GM12891 (cell line): ENCODE measurements around the gene NLGN4Y.

Experiments
- PAX5 ChIP-seq: IDR thresholded peaks from 2 replicates; pipeline ENCODE4 v1.6.1; 2011; ENCODE audit warnings: low read length, moderate library complexity, mild to moderate bottlenecking; ENCODE audit not compliant: insufficient read depth, severe bottlenecking
- POLR2A ChIP-seq: IDR thresholded peaks from 2 replicates; pipeline ENCODE4 v1.6.1; 2011; ENCODE audit warnings: low read depth, low read length, control low read depth
- POLR2AphosphoS5 ChIP-seq: IDR thresholded peaks from 2 replicates; pipeline ENCODE4 v1.6.1; 2011; ENCODE audit warnings: low read depth, low read length, control low read depth
- POU2F2 ChIP-seq: IDR thresholded peaks from 2 replicates; pipeline ENCODE4 v1.6.1; 2011; ENCODE audit warnings: low read depth, mild to moderate bottlenecking, control low read depth, low read length, moderate library complexity
- SPI1 ChIP-seq: IDR thresholded peaks from 2 replicates; pipeline ENCODE4 v1.6.1; 2011; ENCODE audit warnings: low read depth, low read length, control low read depth
- TAF1 ChIP-seq: IDR thresholded peaks from 2 replicates; pipeline ENCODE4 v1.6.1; 2011; ENCODE audit warnings: low read depth, low read length, control low read depth

DNA sequence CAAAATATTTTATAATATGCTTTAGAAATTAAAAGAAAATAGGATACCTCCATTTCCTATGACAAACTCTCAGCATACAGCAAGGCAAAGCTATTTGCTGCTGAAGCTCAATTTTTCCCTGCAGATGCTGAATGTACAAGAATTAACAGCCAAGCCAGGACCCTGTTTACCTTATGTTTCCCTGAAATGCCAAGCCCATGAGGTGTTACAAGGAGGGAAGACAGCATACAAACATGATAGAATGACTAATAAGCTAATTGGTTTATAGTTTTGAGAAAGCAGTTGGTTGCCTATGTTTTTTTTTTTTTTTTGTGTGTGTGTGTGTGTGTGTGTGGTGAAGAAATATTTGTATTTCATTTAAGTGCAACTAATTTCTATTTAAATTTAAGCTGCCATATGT is 113.2 kb downstream of the NLGN4Y start:
- TF ChIP-seq POLR2AphosphoS5 (no peak), PAX5 (no peak), TAF1 (no peak), POLR2A (no peak), SPI1 (no peak), POU2F2 (no peak)
